Measurements from ENCODE around the gene NFIA. TPM values are rescaled to one million over a fixed set of nuclear protein-coding genes. Genes with fewer than 3 reads are reported as not detected.

NFIA gene
- total RNA-seq, 1 experiment from 2014 or later = 0.35 TPM

- Histone ChIP-seq H3K4me1 (ENCODE audit: insufficient read depth, low read length) (no peaks in the 10 kb centered on the region), H3T11ph (ENCODE audit: low read length) (no peak overlapping the region), H3K79me1 (ENCODE audit: insufficient read depth, low read depth, low read length, poor library complexity, severe bottlenecking) (no peaks in the 10 kb centered on the region), H3K9ac (ENCODE audit: extremely low read depth, insufficient read length, low read length) (no peak overlapping the region), H3K4me2 (ENCODE audit: insufficient read depth, insufficient read length, low read length) (no peak overlapping the region), H2BK12ac (ENCODE audit: insufficient read length, low read depth, low read length) (no peak overlapping the region), H3K79me2 (ENCODE audit: insufficient read depth, low read length) (no peaks in the 10 kb centered on the region), H3K4ac (ENCODE audit: low read depth, low read length) (no peak overlapping the region), H2AK5ac (ENCODE audit: insufficient read length, low read length) (no peak overlapping the region), H3K9me3 (ENCODE audit: control insufficient read depth, low read depth, low read length) (no peaks in the 10 kb centered on the region), H2BK15ac (ENCODE audit: low read depth, low read length) (no peak overlapping the region), H3K27ac (ENCODE audit: insufficient read length, low read depth, low read length) (no peak overlapping the region), H3K23me2 (ENCODE audit: insufficient read length, low read depth, low read length, poor library complexity, severe bottlenecking) (no peaks in the 10 kb centered on the region), H3K14ac (ENCODE audit: insufficient read depth, low read length) (no peak overlapping the region), H2BK20ac (ENCODE audit: low read depth, low read length, poor library complexity, severe bottlenecking) (no peak overlapping the region), H4K8ac (replicated peaks; ENCODE audit: insufficient read length, low read depth, low read length) (no peak overlapping the region), H2BK120ac (ENCODE audit: low read depth, low read length, poor library complexity, severe bottlenecking) (no peak overlapping the region), H2BK5ac (ENCODE audit: insufficient read length, low read length) (no peak overlapping the region), H3K56ac (ENCODE audit: insufficient read length, low read depth, low read length) (no peak overlapping the region), H3K23ac (ENCODE audit: insufficient read length, low read depth, low read length) (no peak overlapping the region), H3K27me3 (ENCODE audit: insufficient read depth, low read length) (no peaks in the 10 kb centered on the region), H4K5ac (ENCODE audit: insufficient read length, low read depth, low read length) (no peak overlapping the region), H4K20me1 (ENCODE audit: control insufficient read depth, insufficient read depth, insufficient read length) (no peaks in the 10 kb centered on the region), H2AFZ (ENCODE audit: low read length) (no peak overlapping the region), H3K18ac (ENCODE audit: insufficient read length, low read depth, low read length) (no peak overlapping the region), H4K91ac (ENCODE audit: insufficient read length, low read depth, low read length) (no peak overlapping the region)
- no peak overlapping the region for H3K4me3 Mint-ChIP-seq
- H3K9me3 Mint-ChIP-seq = no peaks in the 10 kb centered on the region
- WGBS (ENCODE audit: extremely low coverage, insufficient read length, low lambda C conversion rate) = no CpG with 5 or more reads among the region's 1 CpG
- no peaks in the 10 kb centered on the region for H3K36me3 Mint-ChIP-seq (ENCODE audit: insufficient read depth in 1 of 3, low read depth in 3 of 3)
- TF ChIP-seq, protein P1, sequence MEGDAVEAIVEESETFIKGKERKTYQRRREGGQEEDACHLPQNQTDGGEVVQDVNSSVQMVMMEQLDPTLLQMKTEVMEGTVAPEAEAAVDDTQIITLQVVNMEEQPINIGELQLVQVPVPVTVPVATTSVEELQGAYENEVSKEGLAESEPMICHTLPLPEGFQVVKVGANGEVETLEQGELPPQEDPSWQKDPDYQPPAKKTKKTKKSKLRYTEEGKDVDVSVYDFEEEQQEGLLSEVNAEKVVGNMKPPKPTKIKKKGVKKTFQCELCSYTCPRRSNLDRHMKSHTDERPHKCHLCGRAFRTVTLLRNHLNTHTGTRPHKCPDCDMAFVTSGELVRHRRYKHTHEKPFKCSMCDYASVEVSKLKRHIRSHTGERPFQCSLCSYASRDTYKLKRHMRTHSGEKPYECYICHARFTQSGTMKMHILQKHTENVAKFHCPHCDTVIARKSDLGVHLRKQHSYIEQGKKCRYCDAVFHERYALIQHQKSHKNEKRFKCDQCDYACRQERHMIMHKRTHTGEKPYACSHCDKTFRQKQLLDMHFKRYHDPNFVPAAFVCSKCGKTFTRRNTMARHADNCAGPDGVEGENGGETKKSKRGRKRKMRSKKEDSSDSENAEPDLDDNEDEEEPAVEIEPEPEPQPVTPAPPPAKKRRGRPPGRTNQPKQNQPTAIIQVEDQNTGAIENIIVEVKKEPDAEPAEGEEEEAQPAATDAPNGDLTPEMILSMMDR (conservative IDR thresholded peaks at IDR 0.05) = no peak
- DNase-seq = no peak
- H3K4me1 Mint-ChIP-seq = peaks cover 0 to 2% of the 10 kb centered on the region in 2 experiments; a peak in 1 of 4 replicates
- no peak overlapping the region for H3K27ac Mint-ChIP-seq
- H3K27me3 Mint-ChIP-seq (ENCODE audit: low read depth) = no peaks in the 10 kb centered on the region
These were observed 84.9 kb downstream of the NFIA start for GRCh38 chr1:61167309-61167708.

Measured in H9 (cell line).